HL-60 (cell line): Measurements from ENCODE around the gene NDNF.

Experiments
- DNase-seq, 2 experiments: peaks; one replicate each; pipeline ENCODE4 v3.0.0-alpha.2; 2010 to 2020; ENCODE audit warnings: low read depth in 1 of 2, low spot score in 1 of 2
- H3K27ac ChIP-seq: fragments of 250-450 bp; sonication (Bioruptor Pico); replicated peaks from 2 replicates; pipeline ENCODE4 v1.5.1; 2020; ENCODE audit warnings: mild to moderate bottlenecking, moderate library complexity
- H3K27me3 ChIP-seq: fragments of 250-450 bp; sonication (Bioruptor Pico); 2 replicates; pipeline ENCODE4 v1.5.1; 2021; ENCODE audit warnings: mild to moderate bottlenecking, moderate library complexity; ENCODE audit not compliant: insufficient read depth, poor library complexity, severe bottlenecking
- H3K4me3 ChIP-seq: replicated peaks from 2 replicates; pipeline ENCODE4 v1.5.1; 2011; ENCODE audit warnings: mild to moderate bottlenecking, control low read depth, low read length; ENCODE audit not compliant: insufficient read depth
- GABPA ChIP-seq: IDR thresholded peaks from 2 replicates; pipeline ENCODE4 v1.6.1; 2012; ENCODE audit warnings: low read depth
- POLR2AphosphoS5 ChIP-seq: IDR thresholded peaks from 2 replicates; pipeline ENCODE4 v1.6.1; 2012; ENCODE audit warnings: low read depth
- SPI1 ChIP-seq: IDR thresholded peaks from 2 replicates; pipeline ENCODE4 v1.6.1; 2012; ENCODE audit warnings: low read depth, mild to moderate bottlenecking, borderline replicate concordance
- TF ChIP-seq, protein P1 (sequence below): IDR thresholded peaks from one replicate; pipeline ENCODE4 v1.5.1; 2011; ENCODE audit warnings: low read length, control low read depth, inconsistent platforms; ENCODE audit not compliant: insufficient read depth
- TF ChIP-seq, protein P2 (sequence below): IDR thresholded peaks from 2 replicates; pipeline ENCODE4 v1.6.1; 2012; ENCODE audit warnings: low read depth; ENCODE audit not compliant: insufficient replicate concordance

NDNF gene

GRCh38 chr4:121096629-121097028 is 24.3 kb upstream of the NDNF start:
- no peaks in the 10 kb centered on the region for H3K27me3 ChIP-seq
- no peak overlapping the region for H3K27ac ChIP-seq
- no peak overlapping the region for H3K4me3 ChIP-seq
- no peak for DNase-seq
- TF ChIP-seq, protein P1, sequence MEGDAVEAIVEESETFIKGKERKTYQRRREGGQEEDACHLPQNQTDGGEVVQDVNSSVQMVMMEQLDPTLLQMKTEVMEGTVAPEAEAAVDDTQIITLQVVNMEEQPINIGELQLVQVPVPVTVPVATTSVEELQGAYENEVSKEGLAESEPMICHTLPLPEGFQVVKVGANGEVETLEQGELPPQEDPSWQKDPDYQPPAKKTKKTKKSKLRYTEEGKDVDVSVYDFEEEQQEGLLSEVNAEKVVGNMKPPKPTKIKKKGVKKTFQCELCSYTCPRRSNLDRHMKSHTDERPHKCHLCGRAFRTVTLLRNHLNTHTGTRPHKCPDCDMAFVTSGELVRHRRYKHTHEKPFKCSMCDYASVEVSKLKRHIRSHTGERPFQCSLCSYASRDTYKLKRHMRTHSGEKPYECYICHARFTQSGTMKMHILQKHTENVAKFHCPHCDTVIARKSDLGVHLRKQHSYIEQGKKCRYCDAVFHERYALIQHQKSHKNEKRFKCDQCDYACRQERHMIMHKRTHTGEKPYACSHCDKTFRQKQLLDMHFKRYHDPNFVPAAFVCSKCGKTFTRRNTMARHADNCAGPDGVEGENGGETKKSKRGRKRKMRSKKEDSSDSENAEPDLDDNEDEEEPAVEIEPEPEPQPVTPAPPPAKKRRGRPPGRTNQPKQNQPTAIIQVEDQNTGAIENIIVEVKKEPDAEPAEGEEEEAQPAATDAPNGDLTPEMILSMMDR, result peak; percentile 34
- no peak for TF ChIP-seq SPI1

DNA sequence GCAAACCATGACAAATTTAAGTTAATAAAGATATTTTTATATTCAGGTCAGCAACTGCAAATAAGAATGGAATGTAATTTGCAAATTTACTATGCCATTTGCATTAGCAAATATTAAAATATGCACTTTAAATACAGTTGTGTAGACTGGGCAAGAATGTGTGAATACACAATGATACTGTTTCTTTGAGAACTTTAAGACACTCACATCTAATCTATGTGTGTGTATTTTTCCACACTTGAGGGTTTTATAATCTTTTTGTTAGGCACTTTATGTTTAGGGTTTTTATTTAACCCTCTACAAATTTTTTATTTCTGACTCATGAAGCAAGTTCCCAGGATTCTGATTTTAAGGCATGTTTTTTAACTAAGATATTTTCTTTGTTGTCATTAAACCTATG is 23.9 kb upstream of the NDNF start:
- Histone ChIP-seq H3K27me3 (no peaks in the 10 kb centered on the region), H3K27ac (no peak overlapping the region), H3K4me3 (no peak overlapping the region)
- no peak for TF ChIP-seq POLR2AphosphoS5
- TF ChIP-seq, protein P1, result no peak
- no peak for TF ChIP-seq GABPA
- TF ChIP-seq, protein P2, sequence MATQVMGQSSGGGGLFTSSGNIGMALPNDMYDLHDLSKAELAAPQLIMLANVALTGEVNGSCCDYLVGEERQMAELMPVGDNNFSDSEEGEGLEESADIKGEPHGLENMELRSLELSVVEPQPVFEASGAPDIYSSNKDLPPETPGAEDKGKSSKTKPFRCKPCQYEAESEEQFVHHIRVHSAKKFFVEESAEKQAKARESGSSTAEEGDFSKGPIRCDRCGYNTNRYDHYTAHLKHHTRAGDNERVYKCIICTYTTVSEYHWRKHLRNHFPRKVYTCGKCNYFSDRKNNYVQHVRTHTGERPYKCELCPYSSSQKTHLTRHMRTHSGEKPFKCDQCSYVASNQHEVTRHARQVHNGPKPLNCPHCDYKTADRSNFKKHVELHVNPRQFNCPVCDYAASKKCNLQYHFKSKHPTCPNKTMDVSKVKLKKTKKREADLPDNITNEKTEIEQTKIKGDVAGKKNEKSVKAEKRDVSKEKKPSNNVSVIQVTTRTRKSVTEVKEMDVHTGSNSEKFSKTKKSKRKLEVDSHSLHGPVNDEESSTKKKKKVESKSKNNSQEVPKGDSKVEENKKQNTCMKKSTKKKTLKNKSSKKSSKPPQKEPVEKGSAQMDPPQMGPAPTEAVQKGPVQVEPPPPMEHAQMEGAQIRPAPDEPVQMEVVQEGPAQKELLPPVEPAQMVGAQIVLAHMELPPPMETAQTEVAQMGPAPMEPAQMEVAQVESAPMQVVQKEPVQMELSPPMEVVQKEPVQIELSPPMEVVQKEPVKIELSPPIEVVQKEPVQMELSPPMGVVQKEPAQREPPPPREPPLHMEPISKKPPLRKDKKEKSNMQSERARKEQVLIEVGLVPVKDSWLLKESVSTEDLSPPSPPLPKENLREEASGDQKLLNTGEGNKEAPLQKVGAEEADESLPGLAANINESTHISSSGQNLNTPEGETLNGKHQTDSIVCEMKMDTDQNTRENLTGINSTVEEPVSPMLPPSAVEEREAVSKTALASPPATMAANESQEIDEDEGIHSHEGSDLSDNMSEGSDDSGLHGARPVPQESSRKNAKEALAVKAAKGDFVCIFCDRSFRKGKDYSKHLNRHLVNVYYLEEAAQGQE, result no peak
- no peak for TF ChIP-seq SPI1
- no peak for DNase-seq

DNA sequence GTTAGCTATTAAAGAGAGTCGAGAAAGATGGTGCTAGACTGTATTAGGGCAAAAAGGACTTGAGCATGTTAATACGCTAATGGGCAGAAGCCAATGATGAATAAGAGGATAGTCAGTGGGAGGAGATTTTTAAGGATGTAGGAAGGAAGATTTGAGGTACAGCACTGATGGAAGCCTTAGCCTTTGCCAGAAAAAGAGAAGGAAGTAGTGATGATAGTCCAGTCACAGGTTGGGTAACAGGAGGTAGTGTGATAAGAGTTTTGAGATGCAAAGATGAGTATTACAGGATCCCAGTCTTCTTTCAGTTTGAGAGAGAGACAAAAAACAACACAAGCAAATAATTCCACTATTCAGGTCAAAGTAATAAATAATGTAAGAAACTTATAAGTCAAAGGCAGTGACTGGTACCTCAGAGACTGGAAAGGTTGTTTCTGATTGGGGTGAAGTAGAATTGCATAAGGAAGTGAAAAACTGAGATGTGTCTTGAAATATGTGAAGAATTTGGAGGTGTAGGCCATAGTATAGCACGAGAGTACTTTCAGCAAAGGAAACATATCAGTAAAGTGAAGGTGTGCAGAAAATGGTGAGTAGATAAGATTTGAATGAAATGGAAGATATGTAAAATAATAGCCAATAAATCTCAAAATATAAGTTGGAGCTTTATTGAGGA is 22.1 kb upstream of the NDNF start:
- Histone ChIP-seq H3K27ac (no peak overlapping the region), H3K4me3 (no peak overlapping the region), H3K27me3 (no peaks in the 10 kb centered on the region)
- peak in 1 of 2 experiments; percentile 19 for DNase-seq
- TF ChIP-seq GABPA, result no peak
- no peak for TF ChIP-seq SPI1
- TF ChIP-seq POLR2AphosphoS5, result no peak
- TF ChIP-seq, protein P1, result no peak
- TF ChIP-seq, protein P2, result no peak

DNA sequence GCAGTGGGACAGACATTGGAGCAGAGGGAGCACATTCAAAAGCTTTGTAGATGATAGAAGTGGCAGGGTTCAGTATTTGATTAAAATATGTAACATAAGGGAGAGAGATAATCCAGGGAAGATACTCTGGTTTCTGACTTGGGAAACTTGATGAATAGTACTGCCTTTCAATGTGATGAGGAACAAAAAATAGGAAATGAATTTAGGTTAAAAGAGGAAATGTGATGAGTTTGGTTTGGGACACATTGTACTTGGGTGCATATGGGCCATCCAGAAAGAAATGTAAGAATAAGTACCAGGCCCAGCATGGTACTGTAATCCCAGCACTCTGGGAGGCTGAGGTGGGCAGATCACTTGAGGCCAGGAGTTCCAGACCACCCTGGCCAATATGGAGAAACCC is 20.9 kb upstream of the NDNF start:
- DNase-seq, result no peak
- TF ChIP-seq, protein P2, result no peak
- TF ChIP-seq, protein P1, result no peak
- TF ChIP-seq POLR2AphosphoS5 (no peak), GABPA (no peak), SPI1 (peak; percentile 83; the same call in 1 of the 2 replicates)
- Histone ChIP-seq H3K27me3 (no peaks in the 10 kb centered on the region), H3K27ac (no peak overlapping the region), H3K4me3 (no peak overlapping the region)
